Measurements from ENCODE around the gene TMEM109. TPM values are rescaled to one million over a fixed set of nuclear protein-coding genes. Genes with fewer than 3 reads are reported as not detected.

TMEM109 gene
- total RNA-seq, 2 donors from 2014 or later = 158 to 213 TPM

GRCh38 chr11:60868682-60869450, 45.1 kb upstream of the TMEM109 start:
- Histone ChIP-seq H3K9me3 (no peaks in the 10 kb centered on the region), H3K27me3 (replicated peaks; ENCODE audit: insufficient read depth) (no peaks in the 10 kb centered on the region), H3K4me3 (no peak overlapping the region), H3K4me1 (ENCODE audit: control insufficient read depth in 1 of 2, low read depth in 2 of 2) (peaks cover 0 to 11% of the 10 kb centered on the region in 2 donors), H3K36me3 (no peaks in the 10 kb centered on the region), H3K27ac (no peak overlapping the region)
- DNase-seq (ENCODE audit: low spot score) = no peak
- ATAC-seq (ENCODE audit: insufficient number of reproducible peaks, low FRiP score, low read depth) = no peak
- TF ChIP-seq CTCF (IDR thresholded peaks at IDR 0.05) = no peak

GRCh38 chr11:60869451-60869825, 44.5 kb upstream of the TMEM109 start:
- ATAC-seq (ENCODE audit: insufficient number of reproducible peaks, low FRiP score, low read depth) = no peak
- no peak overlapping the region for H3K27ac ChIP-seq
- no peak for TF ChIP-seq CTCF (IDR thresholded peaks at IDR 0.05)
- H3K36me3 ChIP-seq = no peaks in the 10 kb centered on the region
- H3K9me3 ChIP-seq = no peaks in the 10 kb centered on the region
- DNase-seq (ENCODE audit: low spot score) = no peak
- no peaks in the 10 kb centered on the region for H3K27me3 ChIP-seq (replicated peaks; ENCODE audit: insufficient read depth)
- peaks cover 0 to 11% of the 10 kb centered on the region in 2 donors for H3K4me1 ChIP-seq (ENCODE audit: control insufficient read depth in 1 of 2, low read depth in 2 of 2)
- no peak overlapping the region for H3K4me3 ChIP-seq

GRCh38 chr11:60870276-60870675, 43.7 kb upstream of the TMEM109 start:
- Histone ChIP-seq H3K9me3 (no peaks in the 10 kb centered on the region), H3K4me3 (no peak overlapping the region), H3K4me1 (ENCODE audit: control insufficient read depth in 1 of 2, low read depth in 2 of 2) (peaks cover 0 to 11% of the 10 kb centered on the region in 2 donors), H3K36me3 (no peaks in the 10 kb centered on the region), H3K27ac (no peak overlapping the region), H3K27me3 (replicated peaks; ENCODE audit: insufficient read depth) (no peaks in the 10 kb centered on the region)
- ATAC-seq (ENCODE audit: insufficient number of reproducible peaks, low FRiP score, low read depth) (no peak), DNase-seq (ENCODE audit: low spot score) (no peak)
- TF ChIP-seq CTCF (IDR thresholded peaks at IDR 0.05) = no peak

- Histone ChIP-seq H3K36me3 (no peaks in the 10 kb centered on the region), H3K9me3 (no peaks in the 10 kb centered on the region), H3K27ac (no peak overlapping the region), H3K4me1 (ENCODE audit: control insufficient read depth in 1 of 2, low read depth in 2 of 2) (peaks cover 0 to 11% of the 10 kb centered on the region in 2 donors), H3K4me3 (no peak overlapping the region), H3K27me3 (replicated peaks; ENCODE audit: insufficient read depth) (no peaks in the 10 kb centered on the region)
- DNase-seq (ENCODE audit: low spot score) (no peak), ATAC-seq (ENCODE audit: insufficient number of reproducible peaks, low FRiP score, low read depth) (no peak)
- no peak for TF ChIP-seq CTCF (IDR thresholded peaks at IDR 0.05)
These were observed 43.1 kb upstream of the TMEM109 start for GRCh38 chr11:60870733-60871377.

- Histone ChIP-seq H3K27ac (no peak overlapping the region), H3K9me3 (no peaks in the 10 kb centered on the region), H3K4me3 (no peak overlapping the region), H3K4me1 (ENCODE audit: control insufficient read depth in 1 of 2, low read depth in 2 of 2) (peaks cover 0 to 11% of the 10 kb centered on the region in 2 donors), H3K36me3 (no peaks in the 10 kb centered on the region), H3K27me3 (replicated peaks; ENCODE audit: insufficient read depth) (no peaks in the 10 kb centered on the region)
- ATAC-seq (ENCODE audit: insufficient number of reproducible peaks, low FRiP score, low read depth) = no peak
- DNase-seq (ENCODE audit: low spot score) = no peak
- no peak for TF ChIP-seq CTCF (IDR thresholded peaks at IDR 0.05)
These were observed 42.4 kb upstream of the TMEM109 start for GRCh38 chr11:60871378-60872061.
